ENCODE measurements around the gene XRRA1. TPM values are rescaled to one million over a fixed set of nuclear protein-coding genes. Genes with fewer than 3 reads are reported as not detected.

Gene XRRA1, protein sequence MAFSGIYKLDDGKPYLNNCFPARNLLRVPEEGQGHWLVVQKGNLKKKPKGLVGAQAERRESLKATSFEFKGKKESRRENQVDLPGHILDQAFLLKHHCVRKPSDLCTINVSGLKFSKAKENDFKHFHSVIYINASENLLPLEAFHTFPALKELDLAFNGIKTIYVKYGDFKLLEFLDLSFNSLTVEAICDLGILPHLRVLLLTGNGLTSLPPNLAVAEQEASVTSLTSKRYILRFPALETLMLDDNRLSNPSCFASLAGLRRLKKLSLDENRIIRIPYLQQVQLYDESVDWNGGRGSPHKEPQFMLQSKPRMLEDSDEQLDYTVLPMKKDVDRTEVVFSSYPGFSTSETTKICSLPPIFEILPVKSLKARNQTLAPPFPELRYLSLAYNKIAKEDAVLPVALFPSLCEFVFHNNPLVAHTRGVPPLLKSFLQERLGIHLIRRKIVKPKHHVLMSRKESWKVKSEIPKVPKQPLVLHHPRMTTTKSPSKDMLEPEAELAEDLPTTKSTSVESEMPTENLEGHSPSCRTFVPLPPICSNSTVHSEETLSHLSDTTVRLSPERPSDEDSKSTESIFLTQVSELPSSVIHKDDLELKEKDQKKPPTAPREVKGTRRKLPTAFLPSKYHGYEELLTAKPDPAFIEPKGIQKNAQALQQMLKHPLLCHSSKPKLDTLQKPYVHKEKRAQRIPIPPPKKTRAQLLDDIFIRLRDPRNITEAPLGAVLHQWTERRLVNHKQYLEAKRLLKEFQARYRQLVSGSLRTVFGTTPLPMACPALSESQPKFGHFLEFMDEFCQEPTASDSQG
- 2.7 and 4.0 TPM in 2 replicates for total RNA-seq

DNA sequence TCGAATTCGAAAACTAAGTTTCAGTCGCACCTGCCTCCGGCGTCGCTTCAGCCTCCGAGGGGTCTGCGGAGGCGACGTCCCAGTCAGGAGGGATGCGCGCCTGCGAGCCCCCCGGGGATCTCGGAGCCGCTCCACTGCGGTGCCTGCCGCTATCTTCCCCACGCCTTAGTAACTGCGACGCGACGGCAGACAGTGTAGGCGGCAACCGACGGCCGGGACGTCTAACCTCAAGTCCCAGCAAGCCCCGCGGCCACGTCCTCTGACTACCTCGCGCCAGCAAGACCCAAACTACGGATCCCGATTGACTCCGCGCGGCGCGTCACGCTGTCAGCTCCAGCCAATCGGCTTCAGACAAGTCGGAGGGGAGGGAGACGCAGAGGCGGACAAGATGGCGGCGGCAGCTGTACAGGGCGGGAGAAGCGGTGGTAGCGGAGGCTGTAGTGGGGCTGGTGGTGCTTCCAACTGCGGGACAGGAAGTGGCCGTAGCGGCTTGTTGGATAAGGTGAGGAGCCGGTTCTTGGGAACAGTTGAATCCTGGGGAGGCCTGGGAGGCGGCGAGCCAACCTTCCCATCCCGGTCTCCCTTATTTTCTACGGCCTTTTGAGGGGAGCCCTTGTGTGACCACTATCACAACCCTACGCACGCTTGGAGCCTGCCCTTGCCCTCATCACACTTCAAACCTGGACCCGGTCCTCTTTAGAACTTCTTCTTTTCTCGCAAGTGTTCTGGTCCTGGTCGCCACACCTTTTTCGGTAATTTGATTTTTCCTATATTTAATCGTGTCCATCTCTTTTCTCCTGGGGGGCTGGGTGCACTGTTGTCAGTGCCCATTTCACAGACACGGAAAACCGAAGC lies at the start of gene XRRA1, which contains the start of gene SPCS2:
TSS of gene XRRA1 (minus strand) at position 194 of the 855 bp plus-strand sequence. CDS start 8,213 bp downstream, outside the sequence.
TSS of gene SPCS2 (plus strand) at position 369 of the 855 bp plus-strand sequence. CDS start at position 389, 20 bp downstream.

DNA sequence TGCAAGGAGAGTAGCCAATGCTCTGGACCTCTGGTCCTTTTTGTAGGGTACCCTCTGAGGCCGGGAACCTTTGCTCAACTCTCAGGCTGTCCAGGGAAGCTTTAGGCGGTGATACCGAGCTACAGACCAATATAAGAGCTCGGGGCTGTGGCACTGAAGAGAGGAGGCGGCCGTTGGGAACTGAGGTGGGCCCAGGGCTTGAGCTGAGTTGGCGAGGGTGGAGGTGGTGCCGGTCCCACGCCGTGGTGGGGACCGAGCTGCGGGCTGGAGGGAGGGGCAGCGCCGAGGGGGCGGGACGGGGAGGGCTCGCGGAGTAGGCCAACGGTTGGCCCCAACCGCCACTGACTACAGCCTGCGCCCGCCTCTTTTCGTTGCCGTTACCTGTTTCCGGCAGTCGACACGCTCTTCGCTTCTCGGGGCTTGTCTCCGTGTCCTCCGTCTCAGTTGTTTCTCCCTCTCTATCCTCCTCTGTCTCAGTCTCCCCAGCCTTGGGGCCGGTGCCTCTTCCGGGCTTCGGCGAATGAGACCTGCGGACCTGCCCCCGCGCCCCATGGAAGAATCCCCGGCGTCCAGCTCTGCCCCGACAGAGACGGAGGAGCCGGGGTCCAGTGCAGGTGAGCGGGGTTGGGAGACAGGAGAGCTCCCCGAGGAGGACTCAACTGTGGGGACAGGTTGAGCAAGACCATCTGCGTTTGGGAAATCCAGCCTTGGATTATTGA lies 39.8 kb upstream of the XRRA1 start, which contains the start of gene NEU3:
TSS of gene NEU3 (plus strand) at position 393 of the 719 bp plus-strand sequence. CDS start at position 521, 128 bp downstream.

Other genes starting within 250 kb of the XRRA1 start
- 0.77 and 1.7 TPM in 2 replicates for gene CHRDL2, start 217.7 kb downstream of the XRRA1 start, total RNA-seq
- gene RNF169, start 200.2 kb downstream of the XRRA1 start, total RNA-seq: 13.4 and 16.4 TPM in 2 replicates
- 22.2 and 25.8 TPM in 2 replicates for gene SPCS2, start 175 bp upstream of the XRRA1 start, total RNA-seq
- 5.4 and 9.9 TPM in 2 replicates for gene NEU3, start 39.8 kb upstream of the XRRA1 start, total RNA-seq
- not detected in 2 replicates for gene OR2AT4, start 147.8 kb upstream of the XRRA1 start, total RNA-seq
- gene SLCO2B1, start 202.0 kb upstream of the XRRA1 start, total RNA-seq: 1.4 and 6.7 TPM in 2 replicates

Measured in dermis lymphatic vessel endothelial cell (primary cell).